Thoracic aorta (tissue), 2 donors: ENCODE data around the gene FREY1. TPM values are rescaled to one million over a fixed set of nuclear protein-coding genes. Genes with fewer than 3 reads are reported as not detected.

Source experiments
- ATAC-seq: fragments of 150-250 bp; one replicate; pipeline ENCODE4 v1.8.0; 2017; ENCODE audit warnings: low read depth; ENCODE audit not compliant: insufficient number of reproducible peaks, low FRiP score
- DNase-seq: peaks from one replicate; pipeline ENCODE4 v3.0.0-alpha.2; 2020; ENCODE audit warnings: low spot score
- H3K27ac ChIP-seq, 2 donors: fragments of 200-600 bp; sonication (generic); 1 replicate in 1 of 2; 2 replicates in 1 of 2; pipeline ENCODE4 v1.5.1; 2016; ENCODE audit warnings: mild to moderate bottlenecking in 2 of 2, moderate library complexity in 2 of 2
- H3K27me3 ChIP-seq: fragments of 200-600 bp; sonication (generic); replicated peaks from 2 replicates; pipeline ENCODE4 v1.6.0; 2016; ENCODE audit warnings: mild to moderate bottlenecking; ENCODE audit not compliant: insufficient read depth
- H3K36me3 ChIP-seq: fragments of 200-600 bp; sonication (generic); one replicate; pipeline ENCODE4 v1.5.1; 2016
- H3K4me1 ChIP-seq, 2 donors: fragments of 200-600 bp; sonication (generic); 1 replicate in 1 of 2; 2 replicates in 1 of 2; pipeline versions ENCODE4 v1.5.1 to v1.6.0; 2016; ENCODE audit warnings: low read depth in 2 of 2, mild to moderate bottlenecking in 1 of 2; ENCODE audit not compliant: control insufficient read depth in 1 of 2
- H3K4me3 ChIP-seq: fragments of 200-600 bp; sonication (generic); 2 replicates; pipeline ENCODE4 v1.5.1; 2016; ENCODE audit warnings: mild to moderate bottlenecking
- H3K9me3 ChIP-seq: fragments of 200-600 bp; sonication (generic); 2 replicates; pipeline ENCODE4 v1.5.1; 2016
- total RNA-seq, 2 donors: library from RNA; depleted of rRNA; stranded (reverse); fragments of >200 nt; gene quantifications; one replicate each; pipeline versions ENCODE4 v1.1.0 to v1.2.3, GENCODE V29; 2016
- TF ChIP-seq, protein P1 (sequence below): fragments of 200-600 bp; sonication (generic); IDR thresholded peaks from one replicate; pipeline ENCODE4 v1.5.1; 2019; ENCODE audit warnings: antibody characterized with exemption

Gene FREY1, protein sequence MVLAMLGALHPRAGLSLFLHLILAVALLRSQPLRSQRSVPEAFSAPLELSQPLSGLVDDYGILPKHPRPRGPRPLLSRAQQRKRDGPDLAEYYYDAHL
- 1 to 10 TPM in 1 of 2 donors, not detected in 1; 9.0 TPM for total RNA-seq

DNA sequence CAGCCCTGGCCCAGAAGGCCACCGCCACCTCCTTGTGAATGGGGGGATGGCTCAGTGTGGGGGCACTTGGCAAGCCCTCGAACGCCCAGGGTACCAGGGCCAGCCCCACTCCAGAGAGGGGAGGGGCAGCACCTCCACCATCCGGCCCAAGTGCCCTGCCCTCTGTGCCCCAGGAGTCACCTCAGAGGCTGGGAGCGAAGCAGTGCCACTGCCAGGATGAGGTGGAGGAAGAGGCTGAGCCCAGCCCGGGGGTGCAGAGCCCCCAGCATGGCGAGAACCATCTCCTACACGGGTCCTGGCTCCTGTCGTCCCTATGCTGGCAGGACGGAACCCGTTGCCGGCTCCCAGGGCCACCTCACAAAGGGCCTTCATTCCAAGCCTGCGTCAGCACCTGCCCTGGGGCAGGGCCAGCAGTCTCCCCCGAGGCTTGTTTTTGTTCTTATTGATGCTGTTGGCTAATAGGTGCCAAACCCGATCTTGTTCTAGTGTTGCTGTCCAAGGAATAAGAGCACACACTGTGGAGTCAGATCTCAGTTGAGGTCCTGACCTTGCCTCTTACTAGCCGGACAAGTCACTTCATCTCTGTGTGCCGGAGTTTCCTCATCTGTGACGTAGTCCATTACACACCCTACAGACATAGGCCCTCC lies at the start of gene FREY1:
Gene FREY1, minus strand, starts transcription at position 307 of the 647 bp plus-strand sequence. Its CDS starts 26 bp downstream, at position 281.
- Histone ChIP-seq H3K4me1 (no peaks in the 10 kb centered on the region), H3K27me3 (no peaks in the 10 kb centered on the region), H3K36me3 (peaks cover 16% of the 10 kb centered on the region), H3K4me3 (no peak within 1 kb of the TSS), H3K27ac (no peak within 1 kb of the TSS), H3K9me3 (no peaks in the 10 kb centered on the region)
- DNase-seq = no peak
- TF ChIP-seq, protein P1, sequence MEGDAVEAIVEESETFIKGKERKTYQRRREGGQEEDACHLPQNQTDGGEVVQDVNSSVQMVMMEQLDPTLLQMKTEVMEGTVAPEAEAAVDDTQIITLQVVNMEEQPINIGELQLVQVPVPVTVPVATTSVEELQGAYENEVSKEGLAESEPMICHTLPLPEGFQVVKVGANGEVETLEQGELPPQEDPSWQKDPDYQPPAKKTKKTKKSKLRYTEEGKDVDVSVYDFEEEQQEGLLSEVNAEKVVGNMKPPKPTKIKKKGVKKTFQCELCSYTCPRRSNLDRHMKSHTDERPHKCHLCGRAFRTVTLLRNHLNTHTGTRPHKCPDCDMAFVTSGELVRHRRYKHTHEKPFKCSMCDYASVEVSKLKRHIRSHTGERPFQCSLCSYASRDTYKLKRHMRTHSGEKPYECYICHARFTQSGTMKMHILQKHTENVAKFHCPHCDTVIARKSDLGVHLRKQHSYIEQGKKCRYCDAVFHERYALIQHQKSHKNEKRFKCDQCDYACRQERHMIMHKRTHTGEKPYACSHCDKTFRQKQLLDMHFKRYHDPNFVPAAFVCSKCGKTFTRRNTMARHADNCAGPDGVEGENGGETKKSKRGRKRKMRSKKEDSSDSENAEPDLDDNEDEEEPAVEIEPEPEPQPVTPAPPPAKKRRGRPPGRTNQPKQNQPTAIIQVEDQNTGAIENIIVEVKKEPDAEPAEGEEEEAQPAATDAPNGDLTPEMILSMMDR = no peak
- ATAC-seq = no peak

GRCh38 chr11:45949992-45950407 lies 42.9 kb upstream of the FREY1 start:
- Histone ChIP-seq H3K36me3 (peaks cover 32% of the 10 kb centered on the region), H3K4me1 (peaks cover 3 to 4% of the 10 kb centered on the region in 2 donors), H3K27me3 (no peaks in the 10 kb centered on the region), H3K4me3 (no peak overlapping the region), H3K9me3 (no peaks in the 10 kb centered on the region), H3K27ac (no peak overlapping the region)
- no peak for DNase-seq
- ATAC-seq = no peak
- TF ChIP-seq, protein P1 = no peak

DNA sequence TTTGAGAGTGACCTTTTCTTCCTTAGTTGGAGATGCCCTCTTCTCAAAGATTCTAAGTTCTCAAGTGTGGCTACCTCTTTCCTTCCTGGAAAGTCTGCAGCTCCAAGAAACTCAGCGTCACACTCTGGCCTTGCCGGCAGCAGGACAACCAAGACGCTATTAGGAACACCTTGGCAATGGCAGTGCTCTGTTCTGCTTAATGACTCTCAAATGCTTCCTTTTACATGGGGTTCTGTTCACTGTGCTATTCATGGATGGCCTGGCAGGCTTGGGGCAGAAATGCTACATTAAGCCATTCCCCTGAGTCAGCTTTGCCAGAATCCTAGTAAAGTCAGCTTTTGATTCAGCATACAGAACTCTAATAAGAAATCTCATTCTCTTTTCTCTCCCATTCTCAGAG lies 41.3 kb upstream of the FREY1 start:
- DNase-seq (no peak), ATAC-seq (no peak)
- Histone ChIP-seq H3K36me3 (peaks cover 35% of the 10 kb centered on the region), H3K4me3 (no peak overlapping the region), H3K9me3 (no peaks in the 10 kb centered on the region), H3K27ac (no peak overlapping the region), H3K4me1 (peaks cover 3 to 4% of the 10 kb centered on the region in 2 donors), H3K27me3 (no peaks in the 10 kb centered on the region)
- TF ChIP-seq, protein P1 = no peak

DNA sequence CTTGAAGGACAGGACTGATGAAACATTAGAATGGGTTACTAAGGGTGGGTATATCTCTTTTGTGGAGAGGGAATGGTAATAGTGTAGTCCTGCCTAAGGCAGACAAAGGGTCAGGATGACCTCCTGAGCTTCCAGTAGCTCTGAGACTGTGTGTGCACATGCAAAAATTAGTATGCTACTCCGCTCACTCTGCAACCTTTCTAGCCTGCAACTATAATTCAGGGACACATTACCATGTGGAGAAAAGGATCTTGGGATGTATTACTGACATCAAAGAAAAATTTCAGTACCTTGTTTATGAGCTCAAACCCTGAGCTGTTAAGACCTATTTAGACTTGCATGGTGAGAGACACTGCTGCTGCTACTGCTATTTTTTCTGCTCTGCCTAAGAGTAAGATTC lies 40.8 kb upstream of the FREY1 start:
- Histone ChIP-seq H3K9me3 (no peaks in the 10 kb centered on the region), H3K4me3 (no peak overlapping the region), H3K36me3 (peaks cover 31% of the 10 kb centered on the region), H3K27me3 (no peaks in the 10 kb centered on the region), H3K27ac (no peak overlapping the region), H3K4me1 (peaks cover 3 to 4% of the 10 kb centered on the region in 2 donors)
- TF ChIP-seq, protein P1 = no peak
- DNase-seq = no peak
- no peak for ATAC-seq

DNA sequence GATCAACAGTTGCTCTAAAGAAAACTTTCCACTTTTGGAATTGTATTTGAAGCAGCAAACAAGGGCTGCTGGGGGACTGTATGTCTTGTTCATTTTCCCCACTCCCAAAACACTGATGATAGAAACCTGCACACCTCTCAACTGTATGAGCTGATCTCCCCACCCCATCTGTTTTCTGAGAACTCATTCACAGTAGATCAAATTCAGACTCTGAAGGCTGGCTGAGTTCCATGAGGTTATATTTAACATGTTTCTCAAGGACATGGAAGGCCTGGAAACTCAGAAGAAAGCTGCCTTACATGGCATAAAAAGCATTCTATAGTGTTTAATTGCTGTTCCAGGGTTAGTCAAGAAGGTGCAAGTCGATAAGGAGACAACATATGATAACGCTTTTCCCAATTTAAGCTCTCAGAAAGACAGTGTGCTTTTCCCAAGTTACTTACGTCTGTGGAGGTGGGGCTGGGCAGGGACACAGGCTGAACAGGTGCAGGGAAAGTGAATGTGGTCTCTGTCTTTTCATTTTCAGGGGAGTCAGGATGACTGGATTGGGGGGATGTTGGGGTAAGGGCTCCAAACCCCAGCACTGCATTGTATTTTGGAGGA lies 38.4 kb upstream of the FREY1 start:
- no peak for DNase-seq
- TF ChIP-seq, protein P1 = no peak
- H3K9me3 ChIP-seq = no peaks in the 10 kb centered on the region
- no peaks in the 10 kb centered on the region for H3K27me3 ChIP-seq
- peaks cover 3 to 4% of the 10 kb centered on the region in 2 donors for H3K4me1 ChIP-seq
- ATAC-seq = no peak
- H3K4me3 ChIP-seq = no peak overlapping the region
- H3K27ac ChIP-seq = no peak overlapping the region
- peaks cover 33% of the 10 kb centered on the region for H3K36me3 ChIP-seq
